ENCODE results near the gene KCNMA1.

GRCh38 chr10:76990561-76990960 is 647.0 kb downstream of the KCNMA1 start:
- TF ChIP-seq, protein P1, sequence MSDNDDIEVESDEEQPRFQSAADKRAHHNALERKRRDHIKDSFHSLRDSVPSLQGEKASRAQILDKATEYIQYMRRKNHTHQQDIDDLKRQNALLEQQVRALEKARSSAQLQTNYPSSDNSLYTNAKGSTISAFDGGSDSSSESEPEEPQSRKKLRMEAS (IDR thresholded peaks at IDR 0.05; ENCODE audit: low read depth, low read length) = no peak
- TF ChIP-seq, protein P2, sequence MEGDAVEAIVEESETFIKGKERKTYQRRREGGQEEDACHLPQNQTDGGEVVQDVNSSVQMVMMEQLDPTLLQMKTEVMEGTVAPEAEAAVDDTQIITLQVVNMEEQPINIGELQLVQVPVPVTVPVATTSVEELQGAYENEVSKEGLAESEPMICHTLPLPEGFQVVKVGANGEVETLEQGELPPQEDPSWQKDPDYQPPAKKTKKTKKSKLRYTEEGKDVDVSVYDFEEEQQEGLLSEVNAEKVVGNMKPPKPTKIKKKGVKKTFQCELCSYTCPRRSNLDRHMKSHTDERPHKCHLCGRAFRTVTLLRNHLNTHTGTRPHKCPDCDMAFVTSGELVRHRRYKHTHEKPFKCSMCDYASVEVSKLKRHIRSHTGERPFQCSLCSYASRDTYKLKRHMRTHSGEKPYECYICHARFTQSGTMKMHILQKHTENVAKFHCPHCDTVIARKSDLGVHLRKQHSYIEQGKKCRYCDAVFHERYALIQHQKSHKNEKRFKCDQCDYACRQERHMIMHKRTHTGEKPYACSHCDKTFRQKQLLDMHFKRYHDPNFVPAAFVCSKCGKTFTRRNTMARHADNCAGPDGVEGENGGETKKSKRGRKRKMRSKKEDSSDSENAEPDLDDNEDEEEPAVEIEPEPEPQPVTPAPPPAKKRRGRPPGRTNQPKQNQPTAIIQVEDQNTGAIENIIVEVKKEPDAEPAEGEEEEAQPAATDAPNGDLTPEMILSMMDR (IDR thresholded peaks at IDR 0.05; ENCODE audit: low read depth, low read length) = no peak
- TF ChIP-seq POLR2A (IDR thresholded peaks at IDR 0.05; ENCODE audit: extremely low read depth, insufficient read length) (no peak), MYC (IDR thresholded peaks at IDR 0.05; ENCODE audit: low read depth, low read length) (no peak)

Data from NB4 (cell line).